Mesenchymal stem cell (in vitro differentiated cells and primary cell): ENCODE measurements around the gene SCARF2.

Source experiments
- DNase-seq: peaks from one replicate; pipeline ENCODE4 v3.0.0-alpha.2; 2013
- H2AFZ ChIP-seq: one replicate; pipeline ENCODE4 v1.6.1; 2013; ENCODE audit warnings: low read depth, mild to moderate bottlenecking, control low read depth, inconsistent platforms, low read length, moderate library complexity
- H2AK5ac ChIP-seq: 2 replicates; pipeline ENCODE4 v1.6.1; 2013; ENCODE audit warnings: low read length, moderate library complexity, mild to moderate bottlenecking, inconsistent platforms; ENCODE audit not compliant: severe bottlenecking
- H2BK120ac ChIP-seq: one replicate; pipeline ENCODE4 v1.6.1; 2013; ENCODE audit warnings: low read depth, mild to moderate bottlenecking, inconsistent platforms, low read length, moderate library complexity
- H2BK12ac ChIP-seq, 2 experiments: one replicate each; pipeline ENCODE4 v1.6.1; 2013; ENCODE audit warnings: inconsistent platforms in 2 of 2, low read length in 2 of 2, mild to moderate bottlenecking in 2 of 2, moderate library complexity in 2 of 2, control low read depth in 1 of 2
- H2BK15ac ChIP-seq: one replicate; pipeline ENCODE4 v1.6.1; 2013; ENCODE audit warnings: mild to moderate bottlenecking, low read depth, inconsistent platforms; ENCODE audit not compliant: poor library complexity, severe bottlenecking
- H2BK5ac ChIP-seq: 2 replicates; pipeline ENCODE4 v1.6.1; 2013; ENCODE audit warnings: low read depth, mild to moderate bottlenecking, low read length, control low read depth, inconsistent platforms; ENCODE audit not compliant: poor library complexity, severe bottlenecking
- H3K14ac ChIP-seq, 2 experiments: one replicate each; pipeline ENCODE4 v1.6.1; 2013; ENCODE audit warnings: inconsistent platforms in 2 of 2, low read length in 2 of 2, control low read depth in 1 of 2, mild to moderate bottlenecking in 1 of 2, moderate library complexity in 1 of 2
- H3K18ac ChIP-seq, 2 experiments: one replicate each; pipeline ENCODE4 v1.6.1; 2013; ENCODE audit warnings: inconsistent platforms in 2 of 2, low read length in 2 of 2, control low read depth in 1 of 2, low read depth in 1 of 2, mild to moderate bottlenecking in 1 of 2
- H3K23ac ChIP-seq, 2 experiments: one replicate each; pipeline ENCODE4 v1.6.1; 2013; ENCODE audit warnings: inconsistent platforms in 2 of 2, low read length in 2 of 2, mild to moderate bottlenecking in 2 of 2, moderate library complexity in 2 of 2, control low read depth in 1 of 2
- H3K27ac ChIP-seq: 2 replicates; pipeline ENCODE4 v1.5.1; 2013; ENCODE audit warnings: mild to moderate bottlenecking, moderate library complexity, low read length, control low read depth, inconsistent platforms; ENCODE audit not compliant: poor library complexity, severe bottlenecking
- H3K27me3 ChIP-seq, 2 experiments: 2 replicates each; pipeline versions ENCODE4 v1.6.1 to v1.7.0; 2013; ENCODE audit warnings: low read length in 2 of 2, mild to moderate bottlenecking in 2 of 2, moderate library complexity in 2 of 2, control low read depth in 1 of 2, inconsistent platforms in 1 of 2; ENCODE audit not compliant: control insufficient read depth in 1 of 2, insufficient read depth in 1 of 2
- H3K36me3 ChIP-seq, 2 experiments: 2 replicates each; pipeline versions ENCODE4 v1.6.1 to v1.7.0; 2013; ENCODE audit warnings: low read length in 2 of 2, control low read depth in 1 of 2, inconsistent platforms in 1 of 2, low read depth in 1 of 2, mild to moderate bottlenecking in 1 of 2; ENCODE audit not compliant: insufficient read depth in 2 of 2, control insufficient read depth in 1 of 2
- H3K4ac ChIP-seq, 2 experiments: one replicate each; pipeline ENCODE4 v1.6.1; 2013; ENCODE audit warnings: inconsistent platforms in 2 of 2, low read length in 2 of 2, mild to moderate bottlenecking in 2 of 2, moderate library complexity in 2 of 2, control low read depth in 1 of 2, low read depth in 1 of 2
- H3K4me1 ChIP-seq: 2 replicates; pipeline ENCODE4 v1.6.1; 2013; ENCODE audit warnings: low read depth, low read length, control low read depth; ENCODE audit not compliant: control insufficient read depth, insufficient read depth
- H3K4me2 ChIP-seq: 2 replicates; pipeline ENCODE4 v1.6.1; 2013; ENCODE audit warnings: low read length, mild to moderate bottlenecking, inconsistent platforms; ENCODE audit not compliant: poor library complexity, severe bottlenecking
- H3K4me3 ChIP-seq, 2 experiments: 2 replicates each; pipeline versions ENCODE4 v1.5.1 to v1.7.0; 2013; ENCODE audit warnings: low read length in 2 of 2, mild to moderate bottlenecking in 2 of 2, control low read depth in 1 of 2, low read depth in 1 of 2; ENCODE audit not compliant: insufficient read depth in 1 of 2
- H3K79me1 ChIP-seq: replicated peaks from 2 replicates; pipeline ENCODE4 v1.6.1; 2013; ENCODE audit warnings: mild to moderate bottlenecking, control low read depth, low read length, inconsistent platforms; ENCODE audit not compliant: poor library complexity, severe bottlenecking
- H3K9ac ChIP-seq: 2 replicates; pipeline ENCODE4 v1.7.0; 2013; ENCODE audit warnings: mild to moderate bottlenecking, low read length, moderate library complexity
- H3K9me3 ChIP-seq: 2 replicates; pipeline ENCODE4 v1.7.0; 2013; ENCODE audit warnings: mild to moderate bottlenecking, low read length; ENCODE audit not compliant: control insufficient read depth
- H4K8ac ChIP-seq: one replicate; pipeline ENCODE4 v1.6.1; 2013; ENCODE audit warnings: inconsistent platforms, mild to moderate bottlenecking, low read length, moderate library complexity
- H4K91ac ChIP-seq: one replicate; pipeline ENCODE4 v1.6.1; 2013; ENCODE audit warnings: mild to moderate bottlenecking, low read length, inconsistent platforms
- WGBS: methylation state at CpG from one replicate; pipeline ENCODE4 v1.1.7; 2013; ENCODE audit warnings: mixed read lengths; 5-methylcytosine and 5-hydroxymethylcytosine counted together

Gene SCARF2

DNA sequence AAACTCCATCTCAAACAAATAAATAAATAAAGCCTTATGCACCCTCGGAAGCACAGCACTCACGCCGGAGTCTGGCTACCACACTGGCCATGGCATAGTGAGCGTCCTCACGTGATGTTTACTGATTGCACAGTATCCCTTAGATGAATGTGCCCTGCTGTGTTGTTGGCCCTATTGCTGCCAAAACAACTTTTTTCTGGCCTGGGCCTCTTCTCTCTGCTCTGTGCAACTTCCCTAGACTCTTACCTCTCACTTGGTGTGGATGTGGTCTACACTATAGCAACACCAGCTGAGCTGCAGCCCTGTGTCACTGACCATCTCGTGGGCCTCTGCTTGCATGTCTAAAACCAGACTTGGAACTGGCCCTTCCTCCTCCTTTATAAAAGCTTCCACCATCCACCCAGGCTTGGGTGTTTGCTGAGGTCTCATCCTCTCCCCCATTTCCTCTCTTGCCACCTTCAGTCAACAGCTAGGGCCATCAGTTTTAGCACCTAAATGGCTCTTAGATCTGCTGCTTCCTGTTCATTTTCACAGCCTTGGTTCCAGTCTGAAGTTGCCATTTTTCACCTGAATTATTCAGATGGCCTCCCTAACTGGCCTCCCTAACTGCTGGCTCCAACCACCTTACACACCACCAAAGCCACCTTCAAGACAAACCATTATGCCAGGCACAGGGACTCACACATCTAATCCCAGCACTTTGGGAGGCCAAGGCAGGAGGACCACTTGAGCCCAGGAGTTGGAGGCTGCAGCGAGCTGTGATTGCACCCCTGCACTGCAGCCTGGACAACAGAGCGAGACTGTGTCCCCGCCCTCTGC lies 34.5 kb downstream of the SCARF2 start:
- Histone ChIP-seq H3K9me3 (no peaks in the 10 kb centered on the region), H3K23ac (no peak overlapping the region), H3K4me3 (no peak overlapping the region), H3K36me3 (peaks cover 36 to 69% of the 10 kb centered on the region in 2 experiments), H3K4me2 (no peak overlapping the region), H2BK15ac (no peak overlapping the region), H3K79me1 (peaks cover 17% of the 10 kb centered on the region), H3K4ac (no peak overlapping the region), H2BK5ac (no peak overlapping the region), H2BK120ac (no peak overlapping the region), H4K91ac (no peak overlapping the region), H2AFZ (no peak overlapping the region), H3K4me1 (peaks cover 7% of the 10 kb centered on the region), H4K8ac (no peak overlapping the region), H3K27ac (no peak overlapping the region), H3K14ac (no peak overlapping the region), H3K9ac (no peak overlapping the region), H2BK12ac (no peak overlapping the region), H3K18ac (no peak overlapping the region), H2AK5ac (no peak overlapping the region), H3K27me3 (no peaks in the 10 kb centered on the region)
- 96% methylated on average over 9 of the region's 9 CpGs for WGBS
- DNase-seq = no peak

DNA sequence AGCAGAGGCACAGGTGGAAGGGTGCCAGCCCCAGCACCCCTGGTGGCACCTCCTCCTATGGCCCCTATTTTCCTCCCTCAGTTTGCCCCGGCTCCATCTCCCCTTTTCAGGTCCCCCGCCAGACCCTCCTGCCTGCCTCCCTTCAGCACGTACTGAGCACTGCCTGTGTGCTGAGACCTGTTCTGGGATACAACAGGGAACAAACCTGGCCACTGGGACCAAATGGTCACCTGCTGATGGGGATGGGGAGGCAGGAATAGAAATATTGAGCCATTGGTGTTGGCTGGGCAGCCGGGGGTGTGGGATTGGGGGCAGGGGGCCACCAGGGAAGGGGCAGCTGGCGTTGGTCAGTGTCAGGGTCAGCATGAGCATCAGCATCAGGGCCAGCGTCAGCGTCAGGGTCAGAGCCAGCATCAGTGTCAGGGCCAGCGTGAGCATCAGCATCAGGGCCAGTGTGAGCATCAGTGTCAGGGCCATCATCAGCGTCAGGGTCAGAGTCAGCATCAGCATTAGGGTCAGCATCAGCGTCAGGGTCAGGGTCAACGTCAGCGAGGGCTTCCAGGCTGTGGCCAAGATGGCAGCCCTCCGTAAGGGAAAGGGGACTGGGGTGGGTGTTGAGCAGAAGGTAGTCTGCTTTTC lies 36.1 kb downstream of the SCARF2 start:
- no peak overlapping the region for H3K4me2 ChIP-seq
- peaks cover 28% of the 10 kb centered on the region for H3K79me1 ChIP-seq
- H3K4ac ChIP-seq = no peak overlapping the region
- H2AFZ ChIP-seq = no peak overlapping the region
- 98% methylated on average over 13 of the region's 13 CpGs for WGBS
- H3K23ac ChIP-seq = no peak overlapping the region
- no peak overlapping the region for H3K18ac ChIP-seq
- no peak for DNase-seq
- no peaks in the 10 kb centered on the region for H3K27me3 ChIP-seq
- no peak overlapping the region for H2BK5ac ChIP-seq
- no peaks in the 10 kb centered on the region for H3K9me3 ChIP-seq
- no peak overlapping the region for H2BK15ac ChIP-seq
- H4K8ac ChIP-seq = no peak overlapping the region
- H2AK5ac ChIP-seq = no peak overlapping the region
- H3K14ac ChIP-seq = no peak overlapping the region
- peaks cover 25 to 55% of the 10 kb centered on the region in 2 experiments for H3K36me3 ChIP-seq
- H3K4me3 ChIP-seq = no peak overlapping the region
- peaks cover 8% of the 10 kb centered on the region for H3K4me1 ChIP-seq
- H2BK120ac ChIP-seq = no peak overlapping the region
- H2BK12ac ChIP-seq = no peak overlapping the region
- H3K9ac ChIP-seq = no peak overlapping the region
- H3K27ac ChIP-seq = no peak overlapping the region
- no peak overlapping the region for H4K91ac ChIP-seq

DNA sequence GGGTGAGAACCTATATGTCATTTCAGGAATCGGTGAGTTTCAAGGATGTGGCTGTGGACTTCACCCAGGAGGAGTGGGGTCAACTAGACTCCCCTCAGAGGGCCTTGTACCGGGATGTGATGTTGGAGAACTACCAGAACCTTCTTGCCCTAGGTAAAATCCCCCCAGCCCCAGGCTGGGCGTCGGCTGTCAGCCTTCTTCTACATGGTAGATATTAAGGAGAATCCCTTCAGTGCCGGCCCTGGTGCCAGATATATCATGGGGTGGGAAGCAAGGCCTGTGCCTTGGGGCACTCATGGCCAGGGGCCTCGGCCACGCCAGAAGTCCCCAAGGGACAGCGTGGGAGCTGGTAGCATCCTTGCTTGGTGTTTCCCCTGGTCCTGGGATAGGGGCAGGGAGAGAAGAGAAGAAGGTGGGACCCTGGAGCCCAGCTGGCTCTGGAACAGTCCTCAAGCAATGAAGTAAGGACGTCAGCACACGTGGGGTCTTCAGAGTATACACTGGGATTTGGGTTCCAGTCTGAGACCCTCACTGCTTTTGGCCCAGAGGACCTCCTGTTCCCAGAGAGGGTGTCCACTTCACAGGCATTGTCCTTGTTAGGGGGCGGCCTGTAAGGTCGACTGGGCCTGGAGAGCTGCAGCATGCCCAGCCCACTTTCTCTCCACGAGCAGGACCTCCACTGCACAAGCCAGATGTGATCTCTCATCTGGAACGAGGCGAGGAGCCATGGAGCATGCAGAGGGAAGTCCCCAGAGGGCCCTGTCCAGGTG lies 36.8 kb downstream of the SCARF2 start:
- Histone ChIP-seq H2BK5ac (no peak overlapping the region), H3K9me3 (no peaks in the 10 kb centered on the region), H3K23ac (no peak overlapping the region), H3K18ac (no peak overlapping the region), H3K27ac (no peak overlapping the region), H2AK5ac (no peak overlapping the region), H3K4me2 (no peak overlapping the region), H3K4ac (no peak overlapping the region), H3K14ac (no peak overlapping the region), H3K4me3 (no peak overlapping the region), H3K9ac (no peak overlapping the region), H2BK12ac (no peak overlapping the region), H4K8ac (no peak overlapping the region), H4K91ac (no peak overlapping the region), H2BK120ac (no peak overlapping the region), H3K79me1 (peaks cover 29% of the 10 kb centered on the region), H3K27me3 (no peaks in the 10 kb centered on the region), H2AFZ (no peak overlapping the region), H2BK15ac (no peak overlapping the region), H3K4me1 (peaks cover 4% of the 10 kb centered on the region), H3K36me3 (peaks cover 18 to 48% of the 10 kb centered on the region in 2 experiments)
- 94% methylated on average over 14 of the region's 15 CpGs for WGBS
- DNase-seq = no peak
